A673 (cell line): ENCODE data around the gene SPPL3. TPM values are rescaled to one million over a fixed set of nuclear protein-coding genes. Genes with fewer than 3 reads are reported as not detected.

Source experiments
- BruUV-seq: library from RNA; stranded (reverse); fragments of 400-500 nt; replicated peaks from 2 replicates; lab custom pipeline; 2021; lab: Mats Ljungman, UMichigan
- CTCF ChIA-PET: fragments of 300-600 bp; sonication (Branson Sonifier 250); formaldehyde crosslinking; loops from one replicate; lab custom pipeline; 2022; ENCODE audit warnings: antibody characterized with exemption; lab: Charles Lee
- POLR2A ChIA-PET: fragments of 300-600 bp; sonication (Branson Sonifier 250); formaldehyde crosslinking; loops from one replicate; lab custom pipeline; 2022; ENCODE audit warnings: antibody characterized with exemption; ENCODE audit not compliant: low non-redundant PET; lab: Charles Lee
- DNase-seq: peaks from one replicate; pipeline ENCODE4 v3.0.0-alpha.2; 2015; ENCODE audit warnings: low spot score
- H3K27ac ChIP-seq: fragments of 200-600 bp; sonication (generic); 2 replicates; pipeline ENCODE4 v1.5.1; 2016; ENCODE audit warnings: mixed run types, low read depth, mild to moderate bottlenecking, mixed read lengths, antibody characterized with exemption, low read length; ENCODE audit not compliant: poor library complexity, severe bottlenecking
- H3K27me3 ChIP-seq: fragments of 200-600 bp; sonication (generic); replicated peaks from 2 replicates; pipeline ENCODE4 v1.6.1; 2017; ENCODE audit warnings: mixed run types, low read depth, mild to moderate bottlenecking, mixed read lengths, antibody characterized with exemption, low read length; ENCODE audit not compliant: insufficient read depth, poor library complexity
- H3K36me3 ChIP-seq: fragments of 200-600 bp; sonication (generic); 2 replicates; pipeline ENCODE4 v1.6.1; 2016; ENCODE audit warnings: mixed run types, mild to moderate bottlenecking, mixed read lengths, antibody characterized with exemption, low read length; ENCODE audit not compliant: insufficient read depth, poor library complexity, severe bottlenecking
- H3K4me1 ChIP-seq: fragments of 200-600 bp; sonication (generic); 2 replicates; pipeline ENCODE4 v1.6.1; 2017; ENCODE audit warnings: mixed run types, mild to moderate bottlenecking, mixed read lengths, antibody characterized with exemption, low read length; ENCODE audit not compliant: insufficient read depth, poor library complexity, severe bottlenecking
- H3K4me3 ChIP-seq: fragments of 200-600 bp; sonication (generic); 2 replicates; pipeline ENCODE4 v1.5.1; 2016; ENCODE audit warnings: low read depth, mixed run types, mild to moderate bottlenecking, mixed read lengths, low read length; ENCODE audit not compliant: poor library complexity, severe bottlenecking
- H3K9me3 ChIP-seq: fragments of 200-600 bp; sonication (generic); 2 replicates; pipeline ENCODE4 v1.6.1; 2016; ENCODE audit warnings: mixed run types, low read depth, mild to moderate bottlenecking, mixed read lengths, antibody characterized with exemption, low read length; ENCODE audit not compliant: poor library complexity, severe bottlenecking
- CTCF ChIP-seq: fragments of 300-800, 200-600 bp; sonication (generic); conservative IDR thresholded peaks from 2 replicates; pipeline ENCODE4 v1.5.1; 2017; ENCODE audit warnings: low read depth, mild to moderate bottlenecking, antibody characterized with exemption, low read length, moderate library complexity, mixed read lengths
- EZH2 ChIP-seq: fragments of 200-600 bp; sonication (generic); IDR thresholded peaks from 2 replicates; pipeline ENCODE4 v1.6.1; 2017; ENCODE audit warnings: borderline replicate concordance, low read depth, mild to moderate bottlenecking, mixed read lengths, antibody characterized with exemption, low read length; ENCODE audit not compliant: poor library complexity, severe bottlenecking
- intact Hi-C: fragments of 100-400 bp; cut with micrococcal nuclease; formaldehyde crosslinking; loops from one replicate; pipeline ENCODE4 v1.10.0; 2022; ENCODE audit not compliant: unreplicated experiment
- total RNA-seq: library from RNA; stranded (reverse); gene quantifications from 2 replicates; pipeline ENCODE4 v1.2.3, GENCODE V29; 2021

The SPPL3 gene
- total RNA-seq, 1 experiment from 2014 or later = 46.9 TPM

DNA sequence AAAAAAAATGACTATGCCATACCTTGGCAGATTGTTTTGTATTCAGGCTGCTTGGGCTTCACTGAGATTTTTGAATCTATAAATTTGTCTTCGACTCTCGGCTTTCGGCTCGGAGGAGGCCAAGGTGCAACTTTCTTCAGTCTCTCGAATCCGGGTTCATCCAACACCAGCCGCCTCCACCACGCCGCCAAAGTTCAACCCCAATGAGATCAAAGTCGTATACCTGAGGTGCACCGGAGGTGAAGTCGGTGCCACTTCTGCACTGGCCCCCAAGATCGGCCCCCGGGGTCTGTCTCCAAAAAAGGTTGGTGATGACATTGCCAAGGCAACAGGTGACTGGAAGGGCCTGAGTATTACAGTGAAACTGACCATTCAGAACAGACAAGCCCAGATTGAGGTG, 12.4 kb upstream of the SPPL3 start:
- no peak overlapping the region for H3K27ac ChIP-seq
- H3K4me1 ChIP-seq = no peaks in the 10 kb centered on the region
- POLR2A ChIA-PET = no interaction called here
- no peaks in the 10 kb centered on the region for H3K36me3 ChIP-seq
- no peak overlapping the region for H3K4me3 ChIP-seq
- TF ChIP-seq CTCF (no peak), EZH2 (no peak)
- no peaks in the 10 kb centered on the region for H3K9me3 ChIP-seq
- DNase-seq = no peak
- intact Hi-C loops = no loop called here
- no peaks in the 10 kb centered on the region for H3K27me3 ChIP-seq
- BruUV-seq = no TSS peak
- CTCF ChIA-PET = no interaction called here

- H3K9me3 ChIP-seq = no peaks in the 10 kb centered on the region
- CTCF ChIA-PET = no interaction called here
- no peak for TF ChIP-seq EZH2
- no peak for TF ChIP-seq CTCF
- H3K27me3 ChIP-seq = no peaks in the 10 kb centered on the region
- no peaks in the 10 kb centered on the region for H3K4me1 ChIP-seq
- intact Hi-C loops = no loop called here
- BruUV-seq = no TSS peak
- H3K27ac ChIP-seq = no peak overlapping the region
- POLR2A ChIA-PET = no interaction called here
- H3K36me3 ChIP-seq = no peaks in the 10 kb centered on the region
- DNase-seq = no peak
- H3K4me3 ChIP-seq = no peak overlapping the region
Observed at GRCh38 chr12:120914794-120915193, 10.6 kb upstream of the SPPL3 start.

DNA sequence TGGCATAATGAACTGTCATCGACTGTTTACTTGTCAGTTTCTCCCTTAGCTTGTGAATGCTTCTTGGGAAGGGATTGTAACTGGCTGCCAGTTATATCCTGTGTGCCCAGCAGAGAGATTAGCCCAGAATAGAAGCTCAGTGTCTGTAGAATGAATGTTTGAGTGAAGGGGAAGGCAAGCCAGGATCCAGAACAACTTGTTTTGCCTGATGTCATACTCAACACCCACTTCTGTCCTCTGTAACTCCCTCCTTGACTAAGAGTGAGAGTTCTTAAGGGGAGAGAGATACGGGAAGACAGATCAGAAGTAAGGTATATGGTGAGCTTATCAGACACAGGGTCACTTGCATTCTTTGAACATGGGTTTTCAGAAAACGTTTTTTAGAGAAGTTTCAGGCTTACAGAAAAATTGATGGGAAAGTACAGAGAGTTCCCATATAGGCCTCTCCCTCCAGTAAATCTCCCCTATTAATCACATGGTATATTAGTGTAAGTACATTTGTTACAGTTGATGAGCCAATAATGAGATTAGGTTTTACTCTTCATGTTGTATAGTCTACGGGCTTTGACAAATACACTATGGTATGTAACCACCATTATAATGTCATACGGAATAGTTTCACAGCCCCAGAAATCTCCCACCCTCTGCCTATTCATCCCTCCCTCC, 5.6 kb upstream of the SPPL3 start:
- no peak overlapping the region for H3K4me3 ChIP-seq
- ChIA-PET CTCF (no interaction called here), POLR2A (interaction anchor here (0.7 kb wide), 1 partner anchor 53 kb away, joined by 4 read pairs; no protein-coding TSS in a partner anchor)
- no TSS peak for BruUV-seq
- intact Hi-C loops = no loop called here
- H3K36me3 ChIP-seq = no peaks in the 10 kb centered on the region
- no peak for TF ChIP-seq EZH2
- no peak for TF ChIP-seq CTCF
- DNase-seq = no peak
- no peak overlapping the region for H3K27ac ChIP-seq
- H3K27me3 ChIP-seq = no peaks in the 10 kb centered on the region
- no peaks in the 10 kb centered on the region for H3K4me1 ChIP-seq
- no peaks in the 10 kb centered on the region for H3K9me3 ChIP-seq
